Vagina (tissue), 2 donors: ENCODE data around the gene C16orf87. TPM values are rescaled to one million over a fixed set of nuclear protein-coding genes. Genes with fewer than 3 reads are reported as not detected.

ENCODE experiments used
- DNase-seq, 2 donors: peaks; one replicate each; pipeline ENCODE4 v3.0.0-alpha.2; 2017; ENCODE audit errors: extremely low spot score in 2 of 2
- H3K27ac ChIP-seq: fragments of 200-600 bp; sonication (generic); one replicate; pipeline ENCODE4 v1.5.1; 2019
- H3K27me3 ChIP-seq: fragments of 200-600 bp; sonication (generic); one replicate; pipeline ENCODE4 v1.5.1; 2019
- H3K36me3 ChIP-seq, 2 donors: fragments of 200-600 bp; sonication (generic); one replicate each; pipeline ENCODE4 v1.5.1; 2017 to 2019
- H3K4me1 ChIP-seq: fragments of 200-600 bp; sonication (generic); one replicate; pipeline ENCODE4 v1.5.1; 2019
- H3K4me3 ChIP-seq, 2 donors: fragments of 200-600 bp; sonication (generic); 1 replicate in 1 of 2; 2 replicates in 1 of 2; pipeline ENCODE4 v1.5.1; 2016 to 2019
- H3K9me3 ChIP-seq: fragments of 200-600 bp; sonication (generic); one replicate; pipeline ENCODE4 v1.5.1; 2019
- CTCF ChIP-seq, 3 experiments: fragments of 450-650 bp in 2 of 3; fragments of 200-600 bp in 1 of 3; sonication (generic) in 1 of 3; IDR thresholded peaks; one replicate each; pipeline ENCODE4 v1.5.1; 2017 to 2019; ENCODE audit warnings: antibody characterized with exemption in 3 of 3, mild to moderate bottlenecking in 2 of 3, moderate library complexity in 2 of 3
- POLR2A ChIP-seq, 2 donors: fragments of 450-650 bp; IDR thresholded peaks; one replicate each; pipeline ENCODE4 v1.6.1; 2017; ENCODE audit warnings: antibody characterized with exemption in 2 of 2, mild to moderate bottlenecking in 2 of 2, moderate library complexity in 2 of 2
- POLR2AphosphoS5 ChIP-seq, 2 donors: sonication (generic); formaldehyde crosslinking; IDR thresholded peaks; one replicate each; pipeline ENCODE4 v1.9.0; 2017; ENCODE audit warnings: antibody characterized with exemption in 2 of 2, mild to moderate bottlenecking in 2 of 2, low read depth in 1 of 2; ENCODE audit not compliant: insufficient read depth in 1 of 2
- intact Hi-C: fragments of 100-400 bp; cut with DNase I; formaldehyde crosslinking; loops from one replicate; pipeline ENCODE4 v1.15.1; 2023
- total RNA-seq: library from RNA; depleted of rRNA; stranded (reverse); fragments of >200 nt; gene quantifications from one replicate; pipeline ENCODE4 v1.2.3, GENCODE V29; 2016

C16orf87 gene
- total RNA-seq, 1 donor from 2014 or later = 7.9 TPM

GRCh38 chr16:46850619-46851555 lies 19.9 kb upstream of the C16orf87 start:
- TF ChIP-seq POLR2AphosphoS5 (IDR thresholded peaks at IDR 0.05; ENCODE audit: insufficient read depth in 1 of 2, low read depth in 1 of 2) (no peak), CTCF (IDR thresholded peaks at IDR 0.05) (no peak), POLR2A (IDR thresholded peaks at IDR 0.05) (no peak)
- Histone ChIP-seq H3K4me1 (no peaks in the 10 kb centered on the region), H3K27ac (no peak overlapping the region), H3K36me3 (no peaks in the 10 kb centered on the region), H3K27me3 (no peaks in the 10 kb centered on the region), H3K9me3 (no peaks in the 10 kb centered on the region), H3K4me3 (no peak overlapping the region)
- DNase-seq = no peak
- intact Hi-C loops = loop anchor here (5.0 kb wide), 1 partner anchor 56 kb away; no protein-coding TSS in a partner anchor

- Histone ChIP-seq H3K9me3 (no peaks in the 10 kb centered on the region), H3K27ac (no peak overlapping the region), H3K36me3 (no peaks in the 10 kb centered on the region), H3K4me3 (no peak overlapping the region), H3K27me3 (no peaks in the 10 kb centered on the region), H3K4me1 (no peaks in the 10 kb centered on the region)
- intact Hi-C loops = no loop called here
- TF ChIP-seq POLR2A (IDR thresholded peaks at IDR 0.05) = no peak
- no peak for TF ChIP-seq POLR2AphosphoS5 (IDR thresholded peaks at IDR 0.05; ENCODE audit: insufficient read depth in 1 of 2, low read depth in 1 of 2)
- TF ChIP-seq CTCF (IDR thresholded peaks at IDR 0.05) = no peak
- DNase-seq = no peak
Measured at GRCh38 chr16:46848768-46849764, 18.1 kb upstream of the C16orf87 start.

GRCh38 chr16:46845952-46846351 lies 15.0 kb upstream of the C16orf87 start:
- no peaks in the 10 kb centered on the region for H3K9me3 ChIP-seq
- H3K27me3 ChIP-seq = no peaks in the 10 kb centered on the region
- TF ChIP-seq POLR2AphosphoS5 (IDR thresholded peaks at IDR 0.05; ENCODE audit: insufficient read depth in 1 of 2, low read depth in 1 of 2) = no peak
- no peak for TF ChIP-seq POLR2A (IDR thresholded peaks at IDR 0.05)
- no peak for TF ChIP-seq CTCF (IDR thresholded peaks at IDR 0.05)
- no peaks in the 10 kb centered on the region for H3K36me3 ChIP-seq
- H3K4me1 ChIP-seq = no peaks in the 10 kb centered on the region
- H3K27ac ChIP-seq = no peak overlapping the region
- DNase-seq = no peak
- H3K4me3 ChIP-seq = no peak overlapping the region
- intact Hi-C loops = no loop called here

GRCh38 chr16:46844771-46845170 lies 13.8 kb upstream of the C16orf87 start:
- Histone ChIP-seq H3K4me3 (no peak overlapping the region), H3K9me3 (no peaks in the 10 kb centered on the region), H3K27ac (no peak overlapping the region), H3K4me1 (no peaks in the 10 kb centered on the region), H3K27me3 (no peaks in the 10 kb centered on the region), H3K36me3 (no peaks in the 10 kb centered on the region)
- TF ChIP-seq POLR2AphosphoS5 (IDR thresholded peaks at IDR 0.05; ENCODE audit: insufficient read depth in 1 of 2, low read depth in 1 of 2) (no peak), POLR2A (IDR thresholded peaks at IDR 0.05) (no peak), CTCF (IDR thresholded peaks at IDR 0.05) (no peak)
- no peak for DNase-seq
- intact Hi-C loops = no loop called here
